ENCODE data around the gene FHAD1.

DNA sequence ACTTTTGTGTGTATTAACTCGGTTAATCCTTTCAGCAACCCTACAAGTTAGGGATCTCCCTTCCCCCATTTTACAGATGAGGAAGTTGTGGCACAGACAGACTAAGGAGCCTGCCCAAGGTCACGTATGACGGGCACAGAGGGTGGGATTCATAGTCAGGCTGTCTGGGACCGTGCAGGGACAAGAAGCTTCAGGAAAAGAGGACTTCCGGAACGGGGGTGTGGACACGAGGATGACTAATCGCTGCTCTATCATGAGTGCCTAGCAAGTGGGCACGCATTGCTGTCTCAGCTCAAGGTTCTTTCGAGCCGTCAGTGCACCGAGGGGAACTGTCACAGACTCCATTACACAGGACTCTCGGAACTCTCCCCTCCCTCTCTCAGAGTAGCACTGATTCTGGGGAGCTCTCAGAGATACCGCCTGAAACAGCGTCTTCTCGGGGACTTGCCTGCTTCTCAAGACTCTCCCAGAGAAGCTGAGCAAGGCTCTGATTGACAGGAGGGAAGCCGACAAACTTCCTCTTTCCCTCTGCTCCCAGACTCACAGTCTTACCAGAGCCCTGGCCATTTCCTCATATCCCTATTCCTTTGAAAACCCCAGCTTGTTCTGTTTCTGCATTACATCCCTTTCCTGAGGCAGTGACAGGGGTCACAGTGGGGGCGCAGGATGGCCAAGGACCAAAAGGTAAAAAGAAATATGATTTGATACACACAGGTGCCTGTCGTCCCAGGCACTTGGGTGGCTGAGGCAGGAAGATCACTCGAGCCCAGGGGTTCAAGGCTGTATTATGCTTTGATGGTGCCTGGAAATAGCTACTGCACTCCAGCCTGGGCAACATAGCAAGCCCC is 14.4 kb downstream of the FHAD1 start:
- peak; percentile 67 to 80 for TF ChIP-seq POLR2AphosphoS5 (IDR thresholded peaks at IDR 0.05)
- TF ChIP-seq, protein P1, sequence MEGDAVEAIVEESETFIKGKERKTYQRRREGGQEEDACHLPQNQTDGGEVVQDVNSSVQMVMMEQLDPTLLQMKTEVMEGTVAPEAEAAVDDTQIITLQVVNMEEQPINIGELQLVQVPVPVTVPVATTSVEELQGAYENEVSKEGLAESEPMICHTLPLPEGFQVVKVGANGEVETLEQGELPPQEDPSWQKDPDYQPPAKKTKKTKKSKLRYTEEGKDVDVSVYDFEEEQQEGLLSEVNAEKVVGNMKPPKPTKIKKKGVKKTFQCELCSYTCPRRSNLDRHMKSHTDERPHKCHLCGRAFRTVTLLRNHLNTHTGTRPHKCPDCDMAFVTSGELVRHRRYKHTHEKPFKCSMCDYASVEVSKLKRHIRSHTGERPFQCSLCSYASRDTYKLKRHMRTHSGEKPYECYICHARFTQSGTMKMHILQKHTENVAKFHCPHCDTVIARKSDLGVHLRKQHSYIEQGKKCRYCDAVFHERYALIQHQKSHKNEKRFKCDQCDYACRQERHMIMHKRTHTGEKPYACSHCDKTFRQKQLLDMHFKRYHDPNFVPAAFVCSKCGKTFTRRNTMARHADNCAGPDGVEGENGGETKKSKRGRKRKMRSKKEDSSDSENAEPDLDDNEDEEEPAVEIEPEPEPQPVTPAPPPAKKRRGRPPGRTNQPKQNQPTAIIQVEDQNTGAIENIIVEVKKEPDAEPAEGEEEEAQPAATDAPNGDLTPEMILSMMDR (IDR thresholded peaks at IDR 0.05), result no peak

All from upper lobe of left lung (tissue), 4 donors.